ENCODE data around the gene PIK3R4.

Gene PIK3R4

GRCh38 chr3:130662501-130662996 is 84.1 kb downstream of the PIK3R4 start:
- no peaks in the 10 kb centered on the region for H3K79me2 ChIP-seq (ENCODE audit: control insufficient read depth, insufficient read depth, low read length, poor library complexity)
- H3K27ac ChIP-seq (ENCODE audit: low read depth, low read length) = no peak overlapping the region
- no peak overlapping the region for H3K4me2 ChIP-seq (ENCODE audit: low read length)
- no peak overlapping the region for H2AFZ ChIP-seq (ENCODE audit: insufficient read depth, low read length, poor library complexity)
- no peak overlapping the region for H2BK12ac ChIP-seq (ENCODE audit: low read length)
- H3K4me3 ChIP-seq (ENCODE audit: low read depth, low read length) = no peak overlapping the region
- peaks cover 2% of the 10 kb centered on the region in 2 experiments for H3K4me1 ChIP-seq (ENCODE audit: control insufficient read depth in 1 of 2, insufficient read depth in 2 of 2, low read length in 2 of 2)
- H2AK5ac ChIP-seq (ENCODE audit: low read length) = no peak overlapping the region
- no peak overlapping the region for H3K18ac ChIP-seq (ENCODE audit: low read length)
- no peak overlapping the region for H3K9ac ChIP-seq (ENCODE audit: low read length)
- WGBS (ENCODE audit: extremely low coverage, insufficient coverage, insufficient read length) = no CpG with 5 or more reads among the region's 1 CpG
- no peak for DNase-seq
- no peak overlapping the region for H2BK120ac ChIP-seq (ENCODE audit: insufficient read depth, low read length, poor library complexity)
- H3K4ac ChIP-seq (ENCODE audit: low read depth, low read length) = no peak overlapping the region
- H3K79me1 ChIP-seq (ENCODE audit: low read length) = no peaks in the 10 kb centered on the region
- no peak overlapping the region for H4K12ac ChIP-seq (ENCODE audit: low read depth, low read length)
- H3K23ac ChIP-seq (ENCODE audit: low read length) = no peak overlapping the region
- no peak overlapping the region for H3K14ac ChIP-seq (ENCODE audit: low read length)
- H3K27me3 ChIP-seq (ENCODE audit: insufficient read depth, low read length) = no peaks in the 10 kb centered on the region
- H3K9me3 ChIP-seq (ENCODE audit: insufficient read depth, low read depth, low read length) = no peaks in the 10 kb centered on the region
- H3K36me3 ChIP-seq (ENCODE audit: control insufficient read depth in 1 of 2, insufficient read depth in 2 of 2, low read length in 2 of 2) = peaks cover 0 to 2% of the 10 kb centered on the region in 2 experiments
- no peak overlapping the region for H2BK5ac ChIP-seq (ENCODE audit: low read depth, low read length, poor library complexity)
- no peak overlapping the region for H4K8ac ChIP-seq (ENCODE audit: low read depth, low read length)
- no peak overlapping the region for H4K91ac ChIP-seq (ENCODE audit: low read depth, low read length)

- Histone ChIP-seq H2BK120ac (ENCODE audit: insufficient read depth, low read length, poor library complexity) (no peak overlapping the region), H3K9ac (ENCODE audit: low read length) (no peak overlapping the region), H3K79me1 (ENCODE audit: low read length) (no peaks in the 10 kb centered on the region), H2BK12ac (ENCODE audit: low read length) (no peak overlapping the region), H3K27ac (ENCODE audit: low read depth, low read length) (no peak overlapping the region), H3K4ac (ENCODE audit: low read depth, low read length) (no peak overlapping the region), H2AFZ (ENCODE audit: insufficient read depth, low read length, poor library complexity) (no peak overlapping the region), H3K4me3 (ENCODE audit: low read depth, low read length) (no peak overlapping the region), H3K23ac (ENCODE audit: low read length) (no peak overlapping the region), H2AK5ac (ENCODE audit: low read length) (no peak overlapping the region), H3K4me2 (ENCODE audit: low read length) (no peak overlapping the region), H4K91ac (ENCODE audit: low read depth, low read length) (no peak overlapping the region), H3K14ac (ENCODE audit: low read length) (no peak overlapping the region), H4K12ac (ENCODE audit: low read depth, low read length) (no peak overlapping the region), H3K36me3 (ENCODE audit: control insufficient read depth in 1 of 2, insufficient read depth in 2 of 2, low read length in 2 of 2) (peaks cover 0 to 2% of the 10 kb centered on the region in 2 experiments), H3K9me3 (ENCODE audit: insufficient read depth, low read depth, low read length) (peaks cover 9% of the 10 kb centered on the region), H3K4me1 (ENCODE audit: control insufficient read depth in 1 of 2, insufficient read depth in 2 of 2, low read length in 2 of 2) (peaks cover 2% of the 10 kb centered on the region in 2 experiments), H4K8ac (ENCODE audit: low read depth, low read length) (no peak overlapping the region), H3K27me3 (ENCODE audit: insufficient read depth, low read length) (no peaks in the 10 kb centered on the region), H2BK5ac (ENCODE audit: low read depth, low read length, poor library complexity) (no peak overlapping the region), H3K18ac (ENCODE audit: low read length) (no peak overlapping the region), H3K79me2 (ENCODE audit: control insufficient read depth, insufficient read depth, low read length, poor library complexity) (no peaks in the 10 kb centered on the region)
- no peak for DNase-seq
- WGBS (ENCODE audit: extremely low coverage, insufficient coverage, insufficient read length) = no CpG with 5 or more reads among the region's 7 CpGs
Observed at GRCh38 chr3:130661140-130661891, 85.3 kb downstream of the PIK3R4 start.

- no peaks in the 10 kb centered on the region for H3K27me3 ChIP-seq (ENCODE audit: insufficient read depth, low read length)
Observed at GRCh38 chr3:130659911-130660310, 86.7 kb downstream of the PIK3R4 start.

GRCh38 chr3:130658678-130659077 is 88.0 kb downstream of the PIK3R4 start:
- H2AK5ac ChIP-seq (ENCODE audit: low read length) = no peak overlapping the region
- no peak overlapping the region for H2AFZ ChIP-seq (ENCODE audit: insufficient read depth, low read length, poor library complexity)
- no peak overlapping the region for H3K27ac ChIP-seq (ENCODE audit: low read depth, low read length)
- no peaks in the 10 kb centered on the region for H3K27me3 ChIP-seq (ENCODE audit: insufficient read depth, low read length)
- no peak overlapping the region for H3K4me2 ChIP-seq (ENCODE audit: low read length)
- peaks cover 0 to 2% of the 10 kb centered on the region in 2 experiments for H3K36me3 ChIP-seq (ENCODE audit: control insufficient read depth in 1 of 2, insufficient read depth in 2 of 2, low read length in 2 of 2)
- no peak overlapping the region for H2BK5ac ChIP-seq (ENCODE audit: low read depth, low read length, poor library complexity)
- DNase-seq = no peak
- H3K23ac ChIP-seq (ENCODE audit: low read length) = no peak overlapping the region
- no peak overlapping the region for H4K91ac ChIP-seq (ENCODE audit: low read depth, low read length)
- H2BK12ac ChIP-seq (ENCODE audit: low read length) = no peak overlapping the region
- H3K79me1 ChIP-seq (ENCODE audit: low read length) = no peaks in the 10 kb centered on the region
- no peak overlapping the region for H3K9ac ChIP-seq (ENCODE audit: low read length)
- H3K79me2 ChIP-seq (ENCODE audit: control insufficient read depth, insufficient read depth, low read length, poor library complexity) = no peaks in the 10 kb centered on the region
- peaks cover 2% of the 10 kb centered on the region in 2 experiments for H3K4me1 ChIP-seq (ENCODE audit: control insufficient read depth in 1 of 2, insufficient read depth in 2 of 2, low read length in 2 of 2)
- no peak overlapping the region for H4K12ac ChIP-seq (ENCODE audit: low read depth, low read length)
- H3K4me3 ChIP-seq (ENCODE audit: low read depth, low read length) = no peak overlapping the region
- no peak overlapping the region for H3K4ac ChIP-seq (ENCODE audit: low read depth, low read length)
- no CpG with 5 or more reads among the region's 4 CpGs for WGBS (ENCODE audit: extremely low coverage, insufficient coverage, insufficient read length)
- H3K9me3 ChIP-seq (ENCODE audit: insufficient read depth, low read depth, low read length) = peaks cover 12% of the 10 kb centered on the region
- no peak overlapping the region for H3K18ac ChIP-seq (ENCODE audit: low read length)
- H2BK120ac ChIP-seq (ENCODE audit: insufficient read depth, low read length, poor library complexity) = no peak overlapping the region
- no peak overlapping the region for H4K8ac ChIP-seq (ENCODE audit: low read depth, low read length)
- no peak overlapping the region for H3K14ac ChIP-seq (ENCODE audit: low read length)

More at GRCh38 chr3:130659911-130660310, 86.7 kb downstream of the PIK3R4 start:
- H2BK5ac ChIP-seq (ENCODE audit: low read depth, low read length, poor library complexity) = no peak overlapping the region
- DNase-seq = no peak
- whole genome bisulfite sequencing (ENCODE audit: extremely low coverage, insufficient coverage, insufficient read length) = no CpG with 5 or more reads among the region's 1 CpG
- H3K4me2 ChIP-seq (ENCODE audit: low read length) = no peak overlapping the region
- no peak overlapping the region for H2AFZ ChIP-seq (ENCODE audit: insufficient read depth, low read length, poor library complexity)
- peaks cover 12% of the 10 kb centered on the region for H3K9me3 ChIP-seq (ENCODE audit: insufficient read depth, low read depth, low read length)
- no peak overlapping the region for H2BK12ac ChIP-seq (ENCODE audit: low read length)
- H4K12ac ChIP-seq (ENCODE audit: low read depth, low read length) = no peak overlapping the region
- H3K18ac ChIP-seq (ENCODE audit: low read length) = no peak overlapping the region
- no peak overlapping the region for H3K4ac ChIP-seq (ENCODE audit: low read depth, low read length)
- no peaks in the 10 kb centered on the region for H3K79me2 ChIP-seq (ENCODE audit: control insufficient read depth, insufficient read depth, low read length, poor library complexity)
- no peak overlapping the region for H2AK5ac ChIP-seq (ENCODE audit: low read length)
- no peaks in the 10 kb centered on the region for H3K79me1 ChIP-seq (ENCODE audit: low read length)
- H4K8ac ChIP-seq (ENCODE audit: low read depth, low read length) = no peak overlapping the region
- no peak overlapping the region for H3K27ac ChIP-seq (ENCODE audit: low read depth, low read length)
- no peak overlapping the region for H3K4me3 ChIP-seq (ENCODE audit: low read depth, low read length)
- H4K91ac ChIP-seq (ENCODE audit: low read depth, low read length) = no peak overlapping the region
- H2BK120ac ChIP-seq (ENCODE audit: insufficient read depth, low read length, poor library complexity) = no peak overlapping the region
- peaks cover 2% of the 10 kb centered on the region in 2 experiments for H3K4me1 ChIP-seq (ENCODE audit: control insufficient read depth in 1 of 2, insufficient read depth in 2 of 2, low read length in 2 of 2)
- H3K9ac ChIP-seq (ENCODE audit: low read length) = no peak overlapping the region
- H3K36me3 ChIP-seq (ENCODE audit: control insufficient read depth in 1 of 2, insufficient read depth in 2 of 2, low read length in 2 of 2) = peaks cover 0 to 2% of the 10 kb centered on the region in 2 experiments
- no peak overlapping the region for H3K14ac ChIP-seq (ENCODE audit: low read length)
- H3K23ac ChIP-seq (ENCODE audit: low read length) = no peak overlapping the region
